K562 (cell line): ENCODE measurements around the gene DOCK4. TPM values are rescaled to one million over a fixed set of nuclear protein-coding genes. Genes with fewer than 3 reads are reported as not detected.
A peak's percentile ranks its signal among the peaks of the same experiment; 100 is the strongest.

Source experiments
- ATAC-seq: fragments of 200-7000 bp; cut with Tn5 transposase; 3 replicates; pipeline ENCODE4 v1.9.1; 2020; ENCODE audit warnings: moderate library complexity
- BruUV-seq: library from RNA; stranded (reverse); fragments of 400-500 nt; replicated peaks from 2 replicates; lab custom pipeline; 2021; lab: Mats Ljungman, UMichigan
- CTCF ChIA-PET: fragments of 300-600 bp; formaldehyde crosslinking; extraction: SDS; loops from one replicate; lab custom pipeline; 2021; ENCODE audit warnings: low intra/inter-chr PET ratio; lab: Yijun Ruan, JAX
- POLR2A ChIA-PET: fragments of 300-600, 350-650 bp; sonication (Branson Sonifier 250); formaldehyde crosslinking; extraction: SDS; loops from one replicate; lab custom pipeline; 2021; ENCODE audit warnings: antibody characterized with exemption, inconsistent platforms; lab: Yijun Ruan, JAX
- DNase-seq, 4 experiments: peaks; one replicate each; pipeline versions ENCODE4 v3.0.0 to v3.0.0-alpha.2; 2011 to 2018; ENCODE audit warnings: low spot score in 3 of 4, mixed read lengths in 3 of 4; ENCODE audit errors: extremely low read depth in 1 of 4
- FAIRE-seq: peaks from 2 replicates; lab custom pipeline; 2011; peaks lifted over from hg19 to GRCh38; lab: Jason Lieb, UNC
- H2AFZ ChIP-seq: 2 replicates; pipeline ENCODE4 v1.6.0; 2011; ENCODE audit warnings: low read depth, low read length, control low read depth, inconsistent platforms
- H3K27ac ChIP-seq: fragments of 200-600 bp; 3 replicates; pipeline ENCODE4 v1.8.0; 2011; ENCODE audit warnings: low read depth, mild to moderate bottlenecking, control low read depth, inconsistent platforms, low read length, moderate library complexity, mixed read lengths; ENCODE audit errors: extremely low read depth
- H3K27me3 ChIP-seq, 2 experiments: fragments of 300-600 bp in 1 of 2; 2 replicates in 1 of 2; 3 replicates in 1 of 2; pipeline versions ENCODE4 v1.6.0 to v1.8.0; 2011; ENCODE audit warnings: inconsistent platforms in 2 of 2, low read length in 2 of 2, mild to moderate bottlenecking in 1 of 2, mixed read lengths in 1 of 2, moderate library complexity in 1 of 2; ENCODE audit not compliant: control insufficient read depth in 2 of 2, insufficient read depth in 2 of 2
- H3K36me3 ChIP-seq: fragments of 300-600 bp; 3 replicates; pipeline ENCODE4 v1.8.0; 2011; ENCODE audit warnings: mild to moderate bottlenecking, low read length, inconsistent platforms; ENCODE audit not compliant: control insufficient read depth, insufficient read depth
- H3K4me1 ChIP-seq, 2 experiments: fragments of 200-600 bp in 1 of 2; replicated peaks in 1 of 2; 2 replicates in 1 of 2; 3 replicates in 1 of 2; pipeline versions ENCODE4 v1.5.1 to v1.8.0; 2011; ENCODE audit warnings: inconsistent platforms in 2 of 2, low read length in 2 of 2, mild to moderate bottlenecking in 1 of 2, mixed read lengths in 1 of 2, moderate library complexity in 1 of 2; ENCODE audit not compliant: control insufficient read depth in 2 of 2, insufficient read depth in 2 of 2
- H3K4me2 ChIP-seq: 2 replicates; pipeline ENCODE4 v1.6.1; 2011; ENCODE audit warnings: low read length, control low read depth, inconsistent platforms, mixed read lengths; ENCODE audit not compliant: insufficient read depth
- H3K4me3 ChIP-seq: fragments of 200-600 bp; sonication (generic), shearing (Covaris generic); 2 replicates; pipeline ENCODE4 v1.5.1; 2016; ENCODE audit warnings: control low read depth, inconsistent platforms
- H3K79me2 ChIP-seq: fragments of 200-600 bp; 3 replicates; pipeline ENCODE4 v1.8.0; 2011; ENCODE audit warnings: low read length, inconsistent platforms; ENCODE audit not compliant: control insufficient read depth, insufficient read depth
- H3K9ac ChIP-seq, 2 experiments: 2 replicates each; pipeline versions ENCODE4 v1.6.0 to v1.6.1; 2011; ENCODE audit warnings: low read depth in 2 of 2, low read length in 2 of 2, control low read depth in 1 of 2, inconsistent platforms in 1 of 2, mild to moderate bottlenecking in 1 of 2, mixed read lengths in 1 of 2; ENCODE audit not compliant: insufficient read depth in 1 of 2
- H3K9me1 ChIP-seq: one replicate; pipeline ENCODE4 v1.6.0; 2011; ENCODE audit warnings: inconsistent platforms, mild to moderate bottlenecking, low read length, moderate library complexity; ENCODE audit not compliant: control insufficient read depth, insufficient read depth
- H3K9me3 ChIP-seq: replicated peaks from 2 replicates; pipeline ENCODE4 v1.5.1; 2011; ENCODE audit warnings: low read depth, low read length, inconsistent platforms; ENCODE audit not compliant: control insufficient read depth, insufficient read depth
- H4K20me1 ChIP-seq: replicated peaks from 2 replicates; pipeline ENCODE4 v1.6.1; 2011; ENCODE audit warnings: low read length, inconsistent platforms, mixed read lengths; ENCODE audit not compliant: control insufficient read depth, insufficient read depth
- ASH1L ChIP-seq: fragments of 450-650 bp; IDR thresholded peaks from 2 replicates; pipeline ENCODE4 v1.6.1; 2018; ENCODE audit warnings: borderline replicate concordance, mild to moderate bottlenecking, low read depth; ENCODE audit not compliant: partially characterized antibody
- CEBPB ChIP-seq: fragments of 450-650 bp; IDR thresholded peaks from 2 replicates; pipeline ENCODE4 v1.6.1; 2016; ENCODE audit warnings: missing genetic modification characterization, missing compliant biosample characterization
- SMAD3 ChIP-seq: fragments of 450-650 bp; formaldehyde crosslinking; conservative IDR thresholded peaks from 2 replicates; pipeline ENCODE4 v1.4.0; 2020; ENCODE audit warnings: mild to moderate bottlenecking
- ZHX1 ChIP-seq: fragments of 150-350 bp; conservative IDR thresholded peaks from 2 replicates; pipeline ENCODE4 v1.6.1; 2014; ENCODE audit warnings: low read length
- WGBS: fragments of 100-300 bp; shearing (Covaris generic); methylation state at CpG from one replicate; pipeline ENCODE4 v1.1.6; 2016; ENCODE audit warnings: low coverage, mixed read lengths; ENCODE audit not compliant: insufficient coverage; ENCODE audit errors: missing lambda C conversion rate; 5-methylcytosine and 5-hydroxymethylcytosine counted together
- in situ Hi-C: fragments of 300-500 bp; cut with MboI; formaldehyde crosslinking; loops from 4 replicates; pipeline ENCODE4 v1.15.0; 2018; ENCODE audit warnings: inconsistent platforms, mixed read lengths
- intact Hi-C: fragments of 100-400 bp; cut with micrococcal nuclease; formaldehyde crosslinking; loops from 2 replicates; pipeline ENCODE4 v1.14.2; 2022
- polyA plus RNA-seq, 8 experiments: library from polyadenylated mRNA; depleted of rRNA in 4 of 8; stranded (reverse) in 5 of 8; unstranded in 3 of 8; fragments of >200 nt; fragmentation: Nextera tagmentation in 2 of 8; fragmentation: Illumina TruSeq in 1 of 8; extraction: Ambion mirVana in 2 of 8; extraction: Trizol in 1 of 8; gene quantifications; 2 replicates each; pipeline versions ENCODE4 v1.2.1 to v1.2.3, GENCODE V29; 2011 to 2014; ENCODE audit warnings: inconsistent platforms in 1 of 8, missing spikeins in 1 of 8
- total RNA-seq, 7 experiments: library from RNA; depleted of rRNA in 6 of 7; stranded (reverse); fragments of >200 nt in 6 of 7; fragmentation: Illumina TruSeq in 2 of 7; extraction: Trizol in 2 of 7; gene quantifications; 2 replicates each; pipeline versions ENCODE4 v1.2.1 to v1.2.3, GENCODE V29; 2011 to 2021; ENCODE audit warnings: low replicate concordance in 1 of 7

The DOCK4 gene
- total and polyA plus RNA-seq, 9 of the 15 experiments (the other 6 are each of a cell fraction or from before 2014, with no cell fraction given), result 0.42 to 5.7 (median 2.3) TPM

DNA sequence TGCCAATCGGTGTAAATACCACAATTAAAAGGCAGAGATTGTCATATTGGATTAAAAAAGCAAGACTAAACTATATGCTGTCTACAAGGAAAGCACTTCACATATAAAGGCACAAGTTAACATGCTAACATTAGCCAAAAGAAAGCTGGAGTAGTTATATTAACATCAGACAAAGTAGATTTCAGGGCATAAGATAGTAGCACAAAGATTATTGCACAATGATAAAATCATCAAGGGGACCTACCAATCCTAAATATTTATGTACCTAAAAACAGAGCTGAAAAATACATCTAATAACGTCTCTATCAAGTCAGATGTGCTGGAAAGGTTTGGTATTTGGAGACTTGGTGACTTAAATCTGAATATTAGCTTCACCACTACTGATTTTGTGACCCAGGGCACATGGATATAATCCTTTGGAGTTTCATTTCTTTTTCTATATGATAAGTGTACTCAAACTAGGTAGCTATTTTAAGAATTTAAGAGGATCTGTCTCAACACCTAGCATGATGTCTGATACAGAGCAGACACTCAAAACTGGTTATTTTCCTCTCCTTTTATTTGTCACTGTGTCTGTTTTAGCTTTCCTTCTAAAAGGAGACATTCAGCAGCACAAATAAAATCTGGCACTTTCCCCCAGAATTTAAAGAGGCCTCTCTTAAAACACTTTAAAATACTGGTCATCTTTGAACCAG, 156.5 kb downstream of the DOCK4 start:
- no peaks in the 10 kb centered on the region for H3K27me3 ChIP-seq
- no peaks in the 10 kb centered on the region for H3K79me2 ChIP-seq
- intact Hi-C loops (no loop called here), in situ Hi-C loops (no loop called here)
- no peaks in the 10 kb centered on the region for H3K36me3 ChIP-seq
- peak; percentile 60; the same call in 1 of the 2 replicates for TF ChIP-seq CEBPB (tag)
- no peak for TF ChIP-seq ASH1L
- no peak overlapping the region for H3K9ac ChIP-seq
- no peaks in the 10 kb centered on the region for H3K9me3 ChIP-seq
- H3K27ac ChIP-seq, result no peak overlapping the region
- H3K4me1 ChIP-seq, result no peaks in the 10 kb centered on the region
- ChIA-PET POLR2A (interaction anchor here (0.7 kb wide), 2 partner anchors 9 to 1077 kb away, joined by 3 read pairs; no protein-coding TSS in a partner anchor), CTCF (no interaction called here)
- no TSS peak for BruUV-seq
- H3K4me2 ChIP-seq, result no peak overlapping the region
- WGBS, result 0% methylated on average over 2 of the region's 2 CpGs
- no peak for DNase-seq
- no peak for FAIRE-seq
- H4K20me1 ChIP-seq, result no peaks in the 10 kb centered on the region
- no peaks in the 10 kb centered on the region for H3K9me1 ChIP-seq
- ATAC-seq, result no peak
- H3K4me3 ChIP-seq, result no peak overlapping the region
- no peak overlapping the region for H2AFZ ChIP-seq

- POLR2A ChIA-PET, result no interaction called here
- ATAC-seq, result no peak
- Histone ChIP-seq H3K79me2 (no peaks in the 10 kb centered on the region), H3K4me1 (no peaks in the 10 kb centered on the region), H4K20me1 (no peaks in the 10 kb centered on the region), H3K4me3 (no peak overlapping the region), H3K36me3 (no peaks in the 10 kb centered on the region), H3K27ac (no peak overlapping the region), H2AFZ (no peak overlapping the region), H3K9me1 (no peaks in the 10 kb centered on the region), H3K9ac (no peak overlapping the region), H3K9me3 (no peaks in the 10 kb centered on the region), H3K4me2 (no peak overlapping the region), H3K27me3 (no peaks in the 10 kb centered on the region)
- TF ChIP-seq SMAD3 (CRISPR knock-in tag), result no peak
- no peak for TF ChIP-seq ZHX1
- no peak for FAIRE-seq
- no TSS peak for BruUV-seq
- CTCF ChIA-PET, result no interaction called here
- intact Hi-C loops, result no loop called here
- DNase-seq, result no peak
- WGBS, result 0% methylated on average over 2 of the region's 2 CpGs
- in situ Hi-C loops, result no loop called here
Observed at GRCh38 chr7:112047421-112047820, 158.8 kb downstream of the DOCK4 start.
